Activated CD8-positive, alpha-beta T cell treated with anti-CD3 and anti-CD28 coated beads for 36 hours (primary cell): ENCODE measurements around the gene RPP14. TPM values are rescaled to one million over a fixed set of nuclear protein-coding genes. Genes with fewer than 3 reads are reported as not detected.
A peak's percentile ranks its signal among the peaks of the same experiment; 100 is the strongest.

ENCODE experiments used
- ATAC-seq: fragments of 200-7000 bp; cut with Tn5 transposase; one replicate; pipeline ENCODE4 v1.10.0; 2021; ENCODE audit warnings: mild to moderate bottlenecking, moderate library complexity
- CTCF ChIA-PET: fragments of 350-600 bp; sonication (Branson Sonifier 250); formaldehyde crosslinking; loops from one replicate; lab custom pipeline; 2021; ENCODE audit warnings: antibody characterized with exemption; lab: Charles Lee
- POLR2A ChIA-PET: fragments of 350-600 bp; sonication (Branson Sonifier 250); formaldehyde crosslinking; loops from one replicate; lab custom pipeline; 2021; ENCODE audit warnings: antibody characterized with exemption; lab: Charles Lee
- DNase-seq: peaks from one replicate; pipeline ENCODE4 v3.0.0-alpha.2; 2020
- H3K27ac Mint-ChIP-seq: one replicate; pipeline ENCODE4 v1.8.0; 2021; ENCODE audit warnings: mild to moderate bottlenecking, mixed read lengths
- H3K27me3 Mint-ChIP-seq: one replicate; pipeline ENCODE4 v1.8.0; 2021; ENCODE audit warnings: mixed read lengths
- H3K36me3 Mint-ChIP-seq: one replicate; pipeline ENCODE4 v1.8.0; 2021; ENCODE audit warnings: low read depth, mixed read lengths
- H3K4me1 Mint-ChIP-seq: one replicate; pipeline ENCODE4 v1.8.0; 2021; ENCODE audit warnings: low read depth, mixed read lengths
- H3K4me3 Mint-ChIP-seq: one replicate; pipeline ENCODE4 v1.8.0; 2021; ENCODE audit warnings: mild to moderate bottlenecking, moderate library complexity, mixed read lengths
- H3K9me3 Mint-ChIP-seq: one replicate; pipeline ENCODE4 v1.8.0; 2021; ENCODE audit warnings: mixed read lengths
- CTCF ChIP-seq: fragments of 200-600 bp; IDR thresholded peaks from one replicate; pipeline ENCODE4 v1.8.0; 2022; ENCODE audit warnings: antibody characterized with exemption, mild to moderate bottlenecking
- intact Hi-C: fragments of 100-400 bp; cut with micrococcal nuclease; formaldehyde crosslinking; loops from one replicate; pipeline ENCODE4 v1.10.0; 2022
- total RNA-seq, 2 experiments: library from RNA; stranded (reverse); gene quantifications; one replicate each; pipeline ENCODE4 v1.2.3, GENCODE V29; 2021

The RPP14 gene
- total RNA-seq, 2 experiments from 2014 or later: 16.1 to 18.0 TPM

- POLR2A ChIA-PET: interaction anchor here (0.7 to 4.0 kb wide), 9 partner anchors 8 to 147 kb away, joined by 3 to 16 read pairs (median 3); partner anchors contain the start of genes HTD2 and RPP14
- no peak for TF ChIP-seq CTCF
These were observed 27.4 kb downstream of the RPP14 start for GRCh38 chr3:58333206-58334012.

GRCh38 chr3:58334013-58334321 lies 27.9 kb downstream of the RPP14 start:
- Mint-ChIP-seq H3K27me3 (no peaks in the 10 kb centered on the region), H3K9me3 (no peaks in the 10 kb centered on the region), H3K36me3 (peaks cover 10% of the 10 kb centered on the region), H3K4me1 (peaks cover 29% of the 10 kb centered on the region), H3K4me3 (peak overlapping the region; percentile 92), H3K27ac (peak overlapping the region; percentile 91)
- POLR2A ChIA-PET: interaction anchor here (0.6 to 4.0 kb wide), 7 partner anchors 8 to 148 kb away, joined by 3 to 16 read pairs (median 3); partner anchors contain the start of genes HTD2 and RPP14
- intact Hi-C loops: no loop called here
- CTCF ChIA-PET: interaction anchor here (0.7 to 7.2 kb wide), 6 partner anchors 13 to 117 kb away, joined by 3 to 44 read pairs (median 4); partner anchors contain the start of genes HTD2 and RPP14
- no peak for TF ChIP-seq CTCF
- DNase-seq: no peak
- no peak for ATAC-seq

More at GRCh38 chr3:58333206-58334012, 27.4 kb downstream of the RPP14 start:
- peaks cover 28% of the 10 kb centered on the region for H3K4me1 Mint-ChIP-seq
- CTCF ChIA-PET: interaction anchor here (0.7 to 7.2 kb wide), 7 partner anchors 13 to 116 kb away, joined by 3 to 44 read pairs (median 4); partner anchors contain the start of genes HTD2 and RPP14
- peak overlapping the region; percentile 91 for H3K27ac Mint-ChIP-seq
- intact Hi-C loops: no loop called here
- no peaks in the 10 kb centered on the region for H3K9me3 Mint-ChIP-seq
- peak overlapping the region; percentile 92 for H3K4me3 Mint-ChIP-seq
- H3K27me3 Mint-ChIP-seq: no peaks in the 10 kb centered on the region
- H3K36me3 Mint-ChIP-seq: peaks cover 9% of the 10 kb centered on the region
- DNase-seq (peak; percentile 55), ATAC-seq (peak; percentile 29)

GRCh38 chr3:58334506-58334884 lies 28.4 kb downstream of the RPP14 start:
- intact Hi-C loops: no loop called here
- ATAC-seq: no peak
- TF ChIP-seq CTCF: no peak
- H3K27me3 Mint-ChIP-seq: no peaks in the 10 kb centered on the region
- no peak for DNase-seq
- H3K27ac Mint-ChIP-seq: peak overlapping the region; percentile 92
- H3K4me3 Mint-ChIP-seq: peak overlapping the region; percentile 92
- peaks cover 14% of the 10 kb centered on the region for H3K36me3 Mint-ChIP-seq
- no peaks in the 10 kb centered on the region for H3K9me3 Mint-ChIP-seq
- peaks cover 30% of the 10 kb centered on the region for H3K4me1 Mint-ChIP-seq
- ChIA-PET POLR2A (interaction anchor here (0.6 to 4.0 kb wide), 4 partner anchors 9 to 27 kb away, joined by 3 to 16 read pairs (median 4); partner anchors contain the start of genes HTD2 and RPP14), CTCF (interaction anchor here (0.7 to 7.2 kb wide), 9 partner anchors 14 to 157 kb away, joined by 3 to 44 read pairs (median 4); partner anchors contain the start of genes HTD2 and RPP14)

- no peak for TF ChIP-seq CTCF
- no peaks in the 10 kb centered on the region for H3K27me3 Mint-ChIP-seq
- ATAC-seq: no peak
- CTCF ChIA-PET: interaction anchor here (0.6 to 7.2 kb wide), 7 partner anchors 10 to 170 kb away, joined by 3 to 44 read pairs (median 5); partner anchors contain the start of genes HTD2 and RPP14
- no peaks in the 10 kb centered on the region for H3K9me3 Mint-ChIP-seq
- POLR2A ChIA-PET: interaction anchor here (0.8 to 4.0 kb wide), 4 partner anchors 9 to 28 kb away, joined by 3 to 16 read pairs (median 4); partner anchors contain the start of genes HTD2 and RPP14
- H3K4me3 Mint-ChIP-seq: peak overlapping the region; percentile 92
- no peak for DNase-seq
- H3K36me3 Mint-ChIP-seq: peaks cover 15% of the 10 kb centered on the region
- peaks cover 31% of the 10 kb centered on the region for H3K4me1 Mint-ChIP-seq
- intact Hi-C loops: no loop called here
- peak overlapping the region; percentile 92 for H3K27ac Mint-ChIP-seq
These were observed 29.6 kb downstream of the RPP14 start for GRCh38 chr3:58335652-58335947.
